ENCODE data around the gene CACNA1G. TPM values are rescaled to one million over a fixed set of nuclear protein-coding genes. Genes with fewer than 3 reads are reported as not detected.
A peak's percentile ranks its signal among the peaks of the same experiment; 100 is the strongest.

The CACNA1G gene
- total and polyA plus RNA-seq, 9 of the 15 experiments (the other 6 are each of a cell fraction or from before 2014, with no cell fraction given), result 0.01 TPM; not detected in 8

GRCh38 chr17:50664788-50665458 lies 104.4 kb downstream of the CACNA1G start (continued):
- TF ChIP-seq SMAD2 (IDR thresholded peaks at IDR 0.05; ENCODE audit: low read depth, low read length), result no peak
- peak; percentile 37 for TF ChIP-seq CREM (IDR thresholded peaks at IDR 0.05; ENCODE audit: low read depth)
- peak in 1 of 2 experiments; percentile 56; a peak in 1 of 4 replicates for TF ChIP-seq RCOR1 (IDR thresholded peaks at IDR 0.05; ENCODE audit: borderline replicate concordance in 1 of 2, low read depth in 2 of 2, low read length in 2 of 2)
- 0 out of 2 replicates have a peak, but pooled peaks have one; percentile 40 for TF ChIP-seq GATA2 (CRISPR knock-in tag; IDR thresholded peaks at IDR 0.05)
- TF ChIP-seq EHMT2 (IDR thresholded peaks at IDR 0.05), result peak; percentile 81; the same call in 1 of the 2 replicates
- TF ChIP-seq, protein P1, sequence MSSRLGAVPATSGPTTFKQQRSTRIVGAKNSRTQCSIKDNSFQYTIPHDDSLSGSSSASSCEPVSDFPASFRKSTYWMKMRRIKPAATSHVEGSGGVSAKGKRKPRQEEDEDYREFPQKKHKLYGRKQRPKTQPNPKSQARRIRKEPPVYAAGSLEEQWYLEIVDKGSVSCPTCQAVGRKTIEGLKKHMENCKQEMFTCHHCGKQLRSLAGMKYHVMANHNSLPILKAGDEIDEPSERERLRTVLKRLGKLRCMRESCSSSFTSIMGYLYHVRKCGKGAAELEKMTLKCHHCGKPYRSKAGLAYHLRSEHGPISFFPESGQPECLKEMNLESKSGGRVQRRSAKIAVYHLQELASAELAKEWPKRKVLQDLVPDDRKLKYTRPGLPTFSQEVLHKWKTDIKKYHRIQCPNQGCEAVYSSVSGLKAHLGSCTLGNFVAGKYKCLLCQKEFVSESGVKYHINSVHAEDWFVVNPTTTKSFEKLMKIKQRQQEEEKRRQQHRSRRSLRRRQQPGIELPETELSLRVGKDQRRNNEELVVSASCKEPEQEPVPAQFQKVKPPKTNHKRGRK (tag; IDR thresholded peaks at IDR 0.05), result no peak
- no peak for TF ChIP-seq PURB (CRISPR knock-in tag; IDR thresholded peaks at IDR 0.05; ENCODE audit: low read depth)
- no peak for TF ChIP-seq SMC3 (conservative IDR thresholded peaks at IDR 0.05; ENCODE audit: insufficient read depth, low read depth, low read length)
- no peak for TF ChIP-seq STAT5A (IDR thresholded peaks at IDR 0.05; ENCODE audit: borderline replicate concordance, low read length)
- no peak for TF ChIP-seq ATF4 (CRISPR knock-in tag; IDR thresholded peaks at IDR 0.05)
- 0 out of 4 replicates have a peak, but pooled peaks of 1 of the 2 experiments have one; percentile 34 for TF ChIP-seq HDAC1 (IDR thresholded peaks at IDR 0.05)
- no peak for TF ChIP-seq ZNF77 (CRISPR knock-in tag; IDR thresholded peaks at IDR 0.05)
- no peak for TF ChIP-seq FOXK2 (conservative IDR thresholded peaks at IDR 0.05 in 1 of 2, IDR thresholded peaks at IDR 0.05 in 1 of 2; ENCODE audit: low read depth in 2 of 2)
- TF ChIP-seq NONO (IDR thresholded peaks at IDR 0.05; ENCODE audit: low read depth in 2 of 2, low read length in 1 of 2), result no peak
- TF ChIP-seq PHB (CRISPR knock-in tag; IDR thresholded peaks at IDR 0.05), result no peak
- no peak for TF ChIP-seq TAF15 (IDR thresholded peaks at IDR 0.05; ENCODE audit: low read depth, low read length)
- TF ChIP-seq ZNF445 (CRISPR knock-in tag; IDR thresholded peaks at IDR 0.05; ENCODE audit: low read depth), result no peak
- TF ChIP-seq BRCA1 (IDR thresholded peaks at IDR 0.05), result no peak
- TF ChIP-seq BRCA1 (CRISPR knock-in tag; IDR thresholded peaks at IDR 0.05), result no peak
- no peak for TF ChIP-seq RNF2 (IDR thresholded peaks at IDR 0.05)
- TF ChIP-seq STAG1 (CRISPR knock-in tag; IDR thresholded peaks at IDR 0.05; ENCODE audit: borderline replicate concordance), result no peak
- no peak for TF ChIP-seq ZMIZ1 (IDR thresholded peaks at IDR 0.05; ENCODE audit: low read depth in 2 of 2, low read length in 2 of 2)
- no peak for TF ChIP-seq JUN (IDR thresholded peaks at IDR 0.05; ENCODE audit: borderline replicate concordance, low read depth, low read length)
- no peak for TF ChIP-seq JUN (CRISPR knock-in tag; IDR thresholded peaks at IDR 0.05; ENCODE audit: borderline replicate concordance)
- no peak for TF ChIP-seq ZBTB17 (CRISPR knock-in tag; IDR thresholded peaks at IDR 0.05)
